ENCODE measurements around the gene ACADSB.

ACADSB gene

DNA sequence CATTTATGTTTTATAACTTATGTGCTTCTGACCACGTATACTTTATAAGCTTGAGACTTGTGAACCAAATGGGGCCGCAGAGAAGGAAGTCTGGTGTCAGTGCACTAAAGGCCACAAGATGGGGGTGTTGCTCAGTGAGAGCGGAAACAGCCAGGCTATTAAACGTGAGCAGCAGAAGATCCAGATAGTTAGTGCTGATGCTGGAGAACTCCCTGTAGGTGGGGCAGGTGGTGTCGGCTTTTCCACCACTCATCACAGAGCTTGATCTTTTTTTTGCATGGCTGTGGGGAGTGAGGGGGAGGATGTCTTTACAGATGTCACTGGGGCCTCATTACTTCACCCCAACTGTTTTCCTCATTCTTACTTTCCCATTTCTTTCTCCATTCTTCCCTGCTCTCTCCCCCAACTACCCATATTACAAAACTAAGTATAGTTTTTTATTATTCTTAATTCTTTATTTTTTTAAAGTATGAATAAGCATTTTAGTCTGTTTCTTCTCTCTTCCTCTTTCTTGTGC is 34.7 kb downstream of the ACADSB start:
- peak; percentile 25 for DNase-seq

DNA sequence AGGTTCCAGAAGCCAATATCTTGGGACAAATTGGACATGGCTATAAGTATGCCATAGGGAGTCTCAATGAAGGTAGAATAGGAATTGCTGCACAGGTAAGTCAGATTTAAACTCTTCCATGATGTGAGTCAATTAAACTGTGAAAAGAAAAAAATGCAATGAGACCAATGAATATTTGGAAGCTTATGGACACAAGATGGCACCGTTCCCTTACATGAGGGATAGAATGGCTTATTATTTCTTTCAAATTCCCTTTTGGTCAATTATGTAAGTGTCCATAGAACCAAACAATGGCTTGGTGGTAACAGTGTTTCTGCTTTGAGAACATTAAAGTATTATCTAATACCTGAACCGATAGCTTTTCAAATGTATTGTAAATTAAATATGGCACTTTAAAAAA is 35.6 kb downstream of the ACADSB start:
- DNase-seq, result peak; percentile 1

DNA sequence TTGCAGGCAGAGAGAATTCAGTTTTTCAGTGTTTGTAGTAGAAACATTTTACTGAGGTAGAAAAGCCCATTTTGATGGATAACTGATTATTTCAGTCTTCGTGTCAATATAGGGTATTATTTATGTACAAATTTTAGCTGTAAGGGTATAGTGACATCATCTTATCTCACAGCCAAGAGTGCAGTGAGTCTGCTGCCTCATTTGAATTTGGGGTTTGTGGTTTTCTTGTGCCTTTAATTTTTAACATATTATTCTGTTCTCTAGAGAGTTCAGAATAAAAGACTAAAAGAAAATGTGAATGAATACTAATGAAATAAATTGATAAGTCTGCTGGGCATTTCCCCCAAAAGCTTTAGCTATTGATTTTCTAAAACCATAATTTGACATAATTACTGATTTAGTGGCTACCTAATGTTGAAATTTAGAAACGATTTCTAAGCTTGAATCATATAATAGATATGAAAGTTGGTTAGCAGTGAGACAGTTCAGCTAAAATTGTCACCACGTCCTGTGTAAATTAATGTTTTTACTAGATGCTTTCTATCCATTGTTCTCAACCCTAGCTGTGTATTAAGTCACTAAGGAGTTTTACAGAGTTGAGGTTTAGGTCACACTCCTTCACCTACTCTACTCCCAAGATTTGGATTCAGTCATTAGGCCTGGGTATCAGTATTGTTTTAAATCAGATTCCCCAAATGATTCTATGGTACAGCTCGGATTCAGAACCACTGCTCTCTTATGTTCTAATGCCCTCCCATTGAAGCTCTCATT is 37.3 kb downstream of the ACADSB start:
- no peak for DNase-seq

DNA sequence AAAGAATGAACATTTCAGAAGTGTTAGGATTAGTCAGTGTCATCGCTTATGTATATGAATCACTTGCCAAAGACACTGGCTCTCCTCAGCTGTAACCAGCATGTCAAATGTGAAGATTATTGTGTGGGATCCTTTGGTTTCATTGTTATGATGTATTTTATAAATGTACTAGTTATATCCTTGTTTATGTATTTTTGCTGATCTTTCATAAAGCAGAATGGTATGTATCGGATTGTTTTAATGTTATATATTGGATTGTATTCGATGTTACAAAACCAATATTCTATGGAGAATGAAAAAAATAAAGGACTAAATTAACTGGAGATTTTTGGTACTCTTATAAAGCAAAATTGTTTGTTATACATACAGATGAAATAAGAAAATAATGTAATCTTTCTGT is 49.2 kb downstream of the ACADSB start:
- DNase-seq, result no peak

DNA sequence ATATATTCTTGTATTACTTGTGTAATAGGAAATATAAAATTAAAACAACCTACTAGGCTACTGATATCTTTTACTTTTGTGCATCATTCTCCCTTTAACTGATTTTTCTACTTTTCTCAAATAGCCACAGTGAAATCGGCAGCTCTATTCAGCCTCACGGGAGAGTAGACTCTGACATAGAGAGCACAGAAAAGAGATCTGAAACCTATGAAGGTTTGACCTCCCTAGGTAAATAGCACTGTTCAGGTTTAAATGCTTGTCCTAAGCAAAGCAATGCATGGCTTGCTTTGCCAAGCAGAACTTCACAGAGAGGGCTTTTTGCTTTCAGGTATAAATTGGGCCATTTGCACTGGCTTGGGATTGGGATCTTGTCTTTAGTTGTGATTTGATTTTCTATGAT is 53.1 kb downstream of the ACADSB start:
- DNase-seq, result no peak

DNA sequence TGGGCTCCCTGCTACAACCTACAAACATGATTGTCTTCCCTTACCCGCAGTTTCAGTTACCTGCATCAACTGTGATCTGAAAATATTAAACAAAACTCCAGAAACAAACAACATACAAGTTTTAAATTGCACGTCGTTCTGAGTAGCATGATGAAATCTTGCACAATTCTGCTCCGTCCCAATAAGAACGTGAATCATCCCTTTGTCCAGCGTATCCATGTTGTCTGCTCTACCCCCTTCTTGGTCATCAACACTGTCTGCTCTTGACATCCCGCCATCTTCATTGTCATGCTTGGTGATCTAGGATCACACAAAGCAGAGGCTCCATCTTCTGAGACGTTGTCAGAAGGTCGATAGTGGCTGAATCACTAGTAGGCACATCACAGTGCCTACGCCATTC is 53.9 kb downstream of the ACADSB start:
- no peak for DNase-seq

DNA sequence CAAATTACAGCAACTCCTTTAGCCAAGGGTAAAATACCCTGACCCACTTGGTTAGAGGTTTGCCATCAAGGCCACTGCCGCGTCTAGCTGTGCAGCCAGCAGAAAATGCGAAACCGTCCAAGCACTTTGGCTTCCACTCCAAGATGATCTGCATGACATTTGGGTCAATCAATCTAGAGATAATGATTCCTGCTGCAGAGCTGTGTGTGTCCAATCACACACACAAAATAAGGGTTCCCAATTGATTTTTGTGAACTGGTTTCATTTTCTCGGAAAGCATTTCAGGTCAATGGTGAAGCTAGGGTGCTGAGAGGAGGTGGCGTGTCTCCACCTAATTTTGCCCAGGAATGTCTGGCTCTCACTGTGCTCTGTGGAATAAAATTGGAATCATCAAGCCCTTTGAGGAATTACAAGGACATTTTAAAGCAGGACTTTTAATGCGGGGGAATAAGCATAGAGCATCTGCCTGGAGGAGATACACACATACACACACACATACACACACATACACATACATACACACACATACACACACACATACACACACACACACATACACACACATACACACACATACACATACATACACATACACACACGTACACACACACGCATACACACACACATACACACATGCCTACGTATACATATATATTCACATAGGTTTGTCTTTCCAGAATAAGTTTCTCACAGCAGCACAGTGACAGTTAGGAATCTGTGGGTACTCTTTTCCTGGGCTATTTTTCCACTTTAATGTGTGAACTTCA is 59.5 kb downstream of the ACADSB start:
- no peak for DNase-seq

DNA sequence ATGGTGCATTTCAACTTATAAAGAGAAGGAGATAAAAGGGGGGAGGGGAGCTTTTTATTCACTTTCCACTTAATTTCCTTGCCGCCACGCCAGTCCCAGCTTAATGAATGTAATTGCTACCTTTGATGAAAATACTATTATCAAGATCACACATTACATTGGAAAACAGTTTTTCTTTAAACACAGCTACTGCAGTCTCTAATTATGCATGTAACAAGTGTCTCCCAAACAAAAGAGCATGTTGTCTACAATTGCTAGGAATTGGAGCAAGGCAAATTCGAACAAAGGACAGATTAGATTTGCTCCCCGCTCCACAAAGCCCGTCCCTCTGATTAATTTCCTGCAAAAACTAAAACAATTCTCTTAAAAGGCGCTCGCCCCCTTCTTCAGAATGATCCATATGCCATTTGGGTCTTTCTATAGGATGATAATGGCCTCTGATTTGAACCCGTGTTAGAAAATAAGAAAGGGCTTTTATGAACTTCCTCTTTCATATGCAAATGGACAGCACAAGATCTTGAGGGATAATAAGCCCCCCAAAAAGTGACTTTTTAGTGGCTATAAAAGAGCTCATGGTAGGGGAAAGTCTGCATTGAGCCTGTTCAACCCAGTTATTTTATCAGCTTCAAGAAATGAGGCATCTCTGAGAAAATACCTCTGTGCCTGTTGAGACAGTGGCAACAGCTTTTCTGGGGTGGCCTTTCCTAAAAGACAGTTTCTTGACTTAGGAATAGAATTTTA is 60.6 kb downstream of the ACADSB start:
- DNase-seq, result no peak

DNA sequence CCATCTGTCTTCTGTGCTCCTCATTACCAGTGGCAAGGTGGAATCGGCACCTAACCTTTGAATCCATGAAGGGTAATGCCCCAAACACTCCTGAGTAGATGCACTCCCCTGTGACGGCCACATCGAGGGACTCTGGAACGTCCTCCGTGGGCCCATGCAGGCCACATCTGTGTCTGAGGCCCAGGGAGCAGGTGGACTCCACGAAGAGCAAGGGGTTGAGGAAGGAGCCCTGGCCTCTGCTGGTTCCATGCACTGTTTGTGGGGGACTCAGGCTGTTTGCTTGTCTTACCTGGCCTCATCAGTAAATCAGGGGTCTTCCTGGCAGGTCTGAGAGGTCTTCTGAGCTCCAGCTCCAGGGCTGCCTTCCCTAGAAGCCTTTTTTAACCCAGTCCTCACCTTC is 64.4 kb downstream of the ACADSB start:
- no peak for DNase-seq

DNA sequence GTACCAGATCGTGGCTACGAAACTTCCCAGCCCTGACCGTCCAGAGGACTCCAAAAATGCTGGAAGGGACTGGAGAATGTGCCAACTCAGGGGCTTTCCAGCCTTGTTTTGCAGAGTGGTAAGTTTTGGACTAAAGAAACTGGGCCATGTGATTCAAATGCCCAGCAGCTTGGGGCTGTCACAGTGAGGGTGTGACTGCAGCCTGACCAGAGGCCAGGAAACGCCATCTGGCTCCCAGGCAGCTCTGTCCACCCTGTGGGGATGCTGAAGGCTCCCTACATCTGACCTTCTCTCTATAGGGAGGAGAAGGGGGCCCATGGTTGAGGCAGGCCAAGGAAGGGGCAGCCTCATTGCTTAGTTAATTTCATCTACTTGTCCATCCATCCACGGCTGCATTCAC is 65.4 kb downstream of the ACADSB start:
- DNase-seq, result no peak

DNA sequence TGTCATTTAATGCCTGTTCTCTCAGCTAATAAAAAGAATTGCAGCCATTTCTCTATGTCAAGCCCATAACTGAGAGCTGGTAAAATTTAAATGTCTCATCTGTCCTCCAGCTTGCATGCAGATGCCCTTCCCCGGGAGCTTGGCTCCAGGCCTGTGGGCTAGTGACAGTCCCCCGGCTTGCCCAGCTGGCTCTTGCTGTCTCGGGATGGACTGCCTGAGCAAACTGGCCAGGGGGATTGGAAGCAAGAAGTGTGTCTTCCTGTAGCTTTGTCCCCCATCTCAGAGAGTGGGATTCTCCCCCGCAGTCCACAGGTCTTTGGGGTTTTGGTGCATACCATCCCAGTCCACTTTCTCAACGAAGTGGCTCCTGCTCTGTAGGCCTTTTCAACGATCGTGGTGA is 73.1 kb downstream of the ACADSB start:
- DNase-seq, result no peak

DNA sequence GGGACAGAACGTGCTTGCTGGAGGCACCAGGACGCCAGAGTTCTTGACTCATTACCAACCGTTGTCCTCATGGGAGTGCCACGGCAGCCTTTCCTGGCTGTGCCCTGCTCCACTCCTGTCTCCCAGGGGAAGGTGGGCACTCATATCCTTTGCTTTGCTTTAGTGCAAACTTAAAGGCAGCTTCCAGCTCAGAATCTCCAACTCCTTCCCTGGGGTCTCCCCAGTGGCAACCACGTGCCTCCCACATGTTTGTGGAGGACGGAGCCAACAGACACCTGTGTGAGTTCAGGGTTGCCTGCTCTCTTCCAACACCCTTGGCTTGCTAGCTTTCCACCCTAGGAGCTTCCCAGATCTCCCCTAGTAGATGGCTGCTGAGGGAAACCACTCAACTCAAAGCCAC is 75.0 kb downstream of the ACADSB start:
- DNase-seq, result no peak

DNA sequence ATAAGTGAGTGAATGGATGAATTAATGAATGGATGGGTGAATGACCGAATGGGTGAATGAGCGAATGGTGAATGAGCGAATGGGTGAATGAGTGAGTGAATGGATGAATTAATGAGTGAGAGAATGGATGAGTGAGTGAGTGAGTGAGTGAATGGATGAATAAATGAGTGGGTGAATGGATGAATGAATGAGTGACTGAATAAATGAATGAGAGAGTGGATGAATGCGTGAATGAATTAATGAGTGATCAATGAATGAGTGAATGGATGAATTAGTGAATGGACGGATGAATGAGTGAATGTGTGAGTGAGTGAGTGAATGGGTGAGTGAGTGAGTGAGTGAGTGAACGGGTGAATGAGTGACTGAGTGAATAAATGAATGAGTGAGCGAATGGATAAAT is 77.5 kb downstream of the ACADSB start:
- no peak for DNase-seq

DNA sequence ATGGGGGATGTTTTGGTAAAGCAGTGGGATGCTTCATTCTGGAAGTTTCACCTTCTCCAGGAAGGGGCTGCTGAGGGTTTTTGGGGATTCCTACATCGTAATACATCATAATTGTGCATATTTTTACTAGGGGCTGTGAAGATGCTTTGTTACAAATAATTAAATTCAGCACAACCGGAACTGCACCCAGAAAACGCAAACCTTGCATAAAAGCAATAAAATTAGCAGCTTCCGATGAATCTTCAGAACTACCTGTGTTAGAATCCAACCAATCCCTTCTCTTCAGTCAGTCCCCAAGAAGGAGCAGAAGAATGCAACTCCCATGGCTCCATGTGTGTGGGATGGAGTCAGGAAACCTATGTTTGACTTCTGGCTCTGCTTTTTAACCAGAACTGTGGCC is 78.5 kb downstream of the ACADSB start:
- no peak for DNase-seq

DNA sequence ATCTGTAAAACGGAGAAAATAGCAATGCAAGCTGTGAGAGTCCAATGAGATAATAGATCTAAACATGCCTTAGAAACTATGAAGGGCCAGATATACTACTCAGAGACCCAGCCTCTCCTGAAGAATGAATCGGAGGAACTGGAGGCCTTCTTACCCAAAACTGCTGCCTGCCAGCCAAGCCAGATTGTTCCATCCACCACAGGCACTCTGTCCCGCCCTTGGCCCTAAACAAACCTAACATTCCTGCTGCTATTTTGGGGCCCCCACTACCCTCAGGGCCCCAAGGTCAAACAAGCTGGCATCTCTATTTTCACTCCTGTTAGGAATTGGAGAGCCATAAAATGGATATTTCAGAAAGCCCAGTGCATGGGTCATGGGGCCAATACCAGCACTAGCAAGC is 79.0 kb downstream of the ACADSB start:
- DNase-seq, result no peak

DNA sequence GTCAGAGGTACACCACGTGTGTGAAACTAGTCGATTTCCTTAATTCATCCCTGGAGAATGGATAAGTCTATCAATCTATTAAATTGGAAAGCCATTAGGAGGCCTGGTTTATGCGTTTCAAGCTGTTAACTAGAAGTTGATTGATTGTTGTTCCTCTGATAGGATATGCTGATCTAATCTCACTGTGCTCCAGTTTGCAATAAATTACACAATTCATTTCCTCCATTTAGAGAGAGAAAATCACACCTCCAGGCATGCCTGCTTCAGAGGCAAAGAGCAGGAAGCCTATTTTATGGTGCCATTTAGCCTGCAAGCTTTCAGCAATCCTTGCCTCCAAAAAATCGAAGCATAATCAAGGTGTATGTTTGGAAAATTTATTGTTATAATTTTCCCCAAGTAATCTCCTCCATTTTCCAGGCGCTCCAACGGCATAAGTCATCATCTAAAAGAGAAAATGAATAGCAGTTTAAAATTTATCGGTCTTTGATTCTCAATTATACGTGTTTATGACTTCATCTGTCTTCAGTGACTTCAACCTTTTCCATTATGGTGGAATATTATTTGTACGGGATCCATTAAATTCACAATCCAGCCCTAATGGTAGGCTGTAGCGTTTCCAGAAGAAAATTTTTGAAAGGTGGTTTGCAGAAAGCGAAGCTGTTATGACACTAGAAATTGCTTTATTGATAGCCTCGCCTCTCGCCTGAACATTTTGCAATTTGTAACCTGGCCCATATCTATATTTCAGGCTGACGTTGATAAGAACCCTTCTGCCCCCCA is 84.0 kb downstream of the ACADSB start:
- DNase-seq, result no peak

DNA sequence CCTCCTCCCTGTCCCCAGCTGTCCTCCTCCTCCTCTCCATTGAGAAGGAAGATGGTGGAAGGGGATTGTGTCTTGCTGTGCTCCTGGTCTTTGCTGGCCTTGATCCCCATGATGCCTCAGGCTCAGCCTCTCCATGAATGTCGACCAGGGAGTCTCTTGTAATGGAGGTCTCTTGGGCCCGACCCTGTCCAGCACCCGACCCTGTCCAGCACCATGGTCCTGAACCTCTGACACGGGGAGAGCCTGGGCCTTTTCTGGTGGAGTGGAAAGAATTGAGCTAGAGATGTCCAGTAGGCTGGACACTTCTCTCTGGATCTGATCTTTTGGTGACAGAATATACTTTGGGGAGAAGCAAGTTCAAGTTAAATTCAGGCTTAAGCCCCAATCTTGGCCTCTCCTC is 84.7 kb downstream of the ACADSB start:
- no peak for DNase-seq

DNA sequence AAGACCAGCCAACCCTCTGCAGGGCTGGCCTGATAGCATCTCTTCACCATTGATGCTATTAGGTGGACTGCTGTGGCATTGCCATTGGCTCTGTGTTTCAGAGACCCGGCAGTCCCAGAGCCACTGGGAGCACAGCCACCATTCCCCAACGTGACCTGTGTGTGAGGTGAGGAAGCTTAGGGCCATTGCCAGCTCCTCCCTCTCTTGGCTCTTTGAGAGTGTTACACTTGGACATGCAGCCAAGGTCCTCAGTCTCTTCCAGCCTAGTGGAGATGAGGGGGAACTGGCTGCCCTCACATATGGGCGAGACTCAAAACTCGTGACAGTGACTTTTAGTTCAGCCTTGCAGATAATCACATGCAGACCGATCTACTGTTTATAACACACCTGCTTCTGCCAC is 87.6 kb downstream of the ACADSB start:
- no peak for DNase-seq

DNA sequence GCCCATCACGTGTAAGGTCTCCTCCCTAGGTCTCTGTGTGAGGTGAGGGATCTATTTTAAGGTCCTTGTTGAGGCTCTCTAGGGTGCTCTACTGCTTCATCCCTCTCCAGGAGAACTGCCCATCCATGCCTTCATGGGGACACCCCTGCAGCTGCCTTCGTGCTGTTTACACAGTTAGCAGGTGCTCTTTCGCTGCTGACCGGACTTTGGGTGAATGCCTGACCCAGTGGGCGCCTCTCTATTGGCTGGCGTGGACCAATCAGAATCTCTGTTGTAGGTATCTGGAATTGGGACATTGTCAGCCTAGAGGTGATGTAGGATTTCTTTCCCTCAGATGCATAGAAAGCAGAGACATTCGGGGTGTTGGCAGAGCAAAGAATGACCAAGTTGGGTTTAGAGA is 88.2 kb downstream of the ACADSB start:
- DNase-seq, result no peak

DNA sequence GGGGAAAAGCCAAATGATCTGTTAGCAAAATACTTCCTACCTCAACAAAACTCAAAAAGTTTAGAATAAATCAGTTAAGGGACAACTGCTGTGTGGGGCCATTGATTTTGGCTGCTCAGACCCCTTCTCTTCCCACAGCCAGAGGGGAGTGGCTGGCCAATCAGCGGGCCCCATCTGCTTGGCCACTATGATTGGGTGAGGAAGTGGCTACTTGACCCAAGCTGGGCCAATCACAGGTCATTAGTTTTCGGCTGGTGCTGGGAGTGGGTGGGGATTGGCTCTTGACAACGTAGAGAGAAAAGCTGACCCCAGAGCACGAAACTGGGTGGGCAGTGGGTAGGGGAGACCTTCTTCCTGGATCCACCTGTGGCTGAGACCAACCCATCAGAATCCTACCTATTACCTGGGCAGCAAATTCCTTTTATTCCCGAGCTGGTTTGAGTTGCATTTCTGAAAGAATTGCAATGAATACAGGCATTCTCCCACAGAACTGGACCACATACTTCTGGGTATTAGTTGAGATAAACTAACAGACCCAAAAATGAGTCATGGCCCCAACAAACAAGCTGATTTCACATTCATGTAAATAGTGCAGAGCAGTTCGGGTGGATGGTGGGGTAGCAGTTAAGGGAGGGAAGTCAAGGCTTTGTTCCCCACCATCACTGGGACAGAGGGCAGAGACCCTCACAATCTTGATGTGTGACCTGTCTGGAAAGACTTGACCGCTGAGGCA is 91.4 kb downstream of the ACADSB start:
- no peak for DNase-seq

DNA sequence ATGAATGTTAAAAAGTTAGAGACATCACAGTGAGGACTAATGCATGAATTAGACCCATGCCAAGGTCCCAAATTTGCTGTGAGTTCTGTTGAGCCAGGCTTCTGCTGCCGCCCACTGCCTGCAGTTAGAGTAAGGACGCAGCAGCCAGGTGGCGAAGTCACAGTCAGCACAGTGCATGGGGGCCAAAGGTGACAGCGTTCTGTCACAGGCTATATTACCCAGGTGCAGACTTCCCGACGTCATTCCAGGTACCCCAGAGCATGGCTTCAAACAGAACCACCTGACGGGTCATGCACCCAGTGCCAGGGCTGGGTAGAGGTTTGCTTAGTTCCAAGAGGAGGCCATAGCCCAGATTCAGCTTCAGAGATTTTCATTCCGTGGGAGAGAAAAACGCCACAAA is 93.1 kb downstream of the ACADSB start:
- no peak for DNase-seq

DNA sequence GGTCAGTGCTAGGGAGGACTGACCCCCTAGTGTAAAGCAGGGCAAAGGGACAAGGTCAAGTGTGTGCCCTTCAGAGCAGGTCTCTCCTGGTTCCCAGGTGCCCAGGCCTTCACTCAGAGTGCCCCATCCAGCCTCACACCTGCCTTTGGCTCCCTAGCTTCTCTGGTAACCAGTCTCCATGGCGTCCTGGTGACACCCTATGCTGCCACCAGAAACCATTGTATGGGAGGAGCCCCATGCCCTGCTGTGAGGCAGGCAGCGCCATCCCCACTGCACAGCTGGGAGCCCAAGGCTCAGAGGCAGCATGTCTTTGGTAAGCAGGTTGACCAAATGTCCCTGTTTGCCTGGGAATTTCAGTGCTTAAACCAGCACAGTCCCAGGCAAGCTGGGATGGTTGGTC is 93.9 kb downstream of the ACADSB start:
- no peak for DNase-seq
